D341Med (cell line): ENCODE data around the gene NSMCE1.
A peak's percentile ranks its signal among the peaks of the same experiment; 100 is the strongest.
"Not testable (repeated sequence)": the region's sequence is repeated elsewhere in the genome, so short reads cannot be mapped to it uniquely, and the experiment has no call there.

Experiments
- DNase-seq: peaks from one replicate; pipeline ENCODE4 v3.0.0; 2012; ENCODE audit warnings: low spot score

Gene NSMCE1

DNA sequence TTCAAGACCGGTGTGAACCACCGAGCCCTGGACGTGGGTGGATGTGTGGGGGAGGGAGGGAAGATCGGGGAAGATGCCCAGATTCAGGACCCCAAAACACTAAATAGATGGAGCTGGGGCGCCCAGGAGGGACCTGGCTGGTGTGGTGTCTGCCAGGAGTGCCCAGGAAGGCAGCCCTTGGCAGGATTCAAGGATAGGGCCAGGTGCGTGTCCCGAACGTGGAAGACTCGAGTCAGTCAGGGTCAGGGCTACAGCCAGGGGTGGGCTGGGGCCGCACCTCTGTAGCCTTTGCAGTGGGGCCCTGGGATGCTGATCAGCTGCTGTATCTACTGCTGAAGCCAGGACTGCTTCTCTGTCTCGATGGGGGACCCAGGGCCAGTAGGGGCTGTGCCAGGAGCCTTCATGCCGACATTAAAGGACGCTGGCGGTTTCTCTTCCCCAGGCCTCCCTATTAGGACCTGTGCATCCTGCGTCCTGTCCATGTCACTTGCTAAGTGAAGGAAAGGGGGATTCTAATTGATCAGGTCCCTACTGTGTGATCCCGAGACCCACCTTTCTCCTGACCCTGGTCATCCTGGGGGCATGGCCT lies 52.2 kb downstream of the NSMCE1 start:
- no peak for DNase-seq

DNA sequence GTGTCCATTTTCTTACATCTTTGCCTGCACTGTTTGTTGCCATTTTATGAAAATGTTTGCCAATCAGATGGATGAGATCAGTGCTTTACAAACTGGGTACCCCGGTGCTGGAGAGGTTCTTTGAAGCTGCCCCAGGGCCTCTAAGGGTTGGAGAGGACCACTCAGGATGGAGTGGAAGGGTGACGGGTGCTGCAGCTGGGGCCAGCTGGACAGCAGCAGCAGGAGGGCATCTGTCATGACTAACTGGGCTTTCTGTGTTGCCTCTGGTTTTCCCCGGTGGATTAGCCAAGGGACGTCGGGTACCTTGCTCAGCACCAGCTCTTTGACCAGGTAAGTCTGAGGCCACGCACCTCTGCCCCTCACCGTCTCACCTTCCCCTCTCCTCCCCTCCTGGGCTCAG lies 52.9 kb downstream of the NSMCE1 start:
- DNase-seq, result no peak

DNA sequence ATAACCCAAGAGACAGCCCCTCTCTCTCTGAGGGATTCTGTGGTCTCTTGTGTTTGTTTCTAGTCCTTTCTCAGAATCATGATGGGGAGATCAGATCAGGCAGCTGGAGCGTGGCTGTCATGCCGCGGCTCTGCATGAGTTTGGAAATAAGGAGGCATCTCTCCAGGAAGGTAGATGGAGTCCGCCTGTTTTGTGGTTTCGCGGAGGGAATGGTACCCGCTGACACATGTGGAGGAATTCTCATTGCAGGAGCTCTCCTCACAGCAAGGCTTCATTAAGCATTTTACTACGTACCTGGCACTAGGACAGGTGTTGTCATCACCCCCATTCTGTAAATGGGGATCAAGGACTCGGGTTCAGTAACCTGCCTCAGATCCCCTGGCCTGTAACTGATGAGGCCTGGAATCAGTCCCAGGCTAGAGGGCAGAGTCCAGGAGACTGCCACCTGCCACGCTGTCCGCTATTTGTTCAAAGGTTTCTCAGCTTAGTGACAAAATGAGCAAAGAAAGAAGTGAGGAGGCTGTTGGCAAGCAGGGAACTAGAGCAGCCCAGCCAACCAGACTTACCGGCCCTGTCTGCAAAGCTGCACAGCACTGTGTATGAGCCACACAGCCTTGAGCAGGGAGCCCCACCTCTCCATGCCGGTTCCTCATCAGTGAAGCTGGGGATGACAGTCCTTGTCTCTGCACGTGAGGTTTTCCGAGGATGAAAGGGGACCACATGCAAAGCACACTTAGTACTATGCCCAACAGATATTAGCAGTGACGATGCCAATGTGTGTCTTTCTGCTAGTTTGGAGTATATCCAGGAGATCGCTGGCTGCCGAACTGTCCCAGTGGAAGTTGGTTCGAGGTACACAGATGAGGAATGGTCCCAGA lies 54.2 kb downstream of the NSMCE1 start:
- DNase-seq, result no peak

DNA sequence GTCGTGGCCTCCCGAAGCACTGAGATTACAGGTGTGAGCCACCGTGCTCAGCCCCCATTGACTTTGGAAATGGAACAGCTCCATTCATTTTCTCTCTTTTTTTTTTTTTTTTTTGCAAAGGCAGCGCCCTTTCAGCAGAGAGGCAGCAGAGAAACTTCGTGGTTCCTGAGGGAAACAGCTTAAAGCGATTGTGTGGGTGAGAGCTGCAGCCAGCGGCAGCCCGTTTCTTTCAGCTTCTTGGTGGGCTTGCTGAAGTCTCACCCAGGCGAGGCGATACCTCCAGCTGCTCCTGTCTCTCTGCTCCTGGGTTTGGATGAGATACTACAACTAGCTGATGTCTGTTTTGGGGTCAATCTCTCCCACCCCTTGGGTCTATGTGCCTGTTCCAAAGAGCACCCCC lies 57.5 kb downstream of the NSMCE1 start:
- DNase-seq, result no peak

DNA sequence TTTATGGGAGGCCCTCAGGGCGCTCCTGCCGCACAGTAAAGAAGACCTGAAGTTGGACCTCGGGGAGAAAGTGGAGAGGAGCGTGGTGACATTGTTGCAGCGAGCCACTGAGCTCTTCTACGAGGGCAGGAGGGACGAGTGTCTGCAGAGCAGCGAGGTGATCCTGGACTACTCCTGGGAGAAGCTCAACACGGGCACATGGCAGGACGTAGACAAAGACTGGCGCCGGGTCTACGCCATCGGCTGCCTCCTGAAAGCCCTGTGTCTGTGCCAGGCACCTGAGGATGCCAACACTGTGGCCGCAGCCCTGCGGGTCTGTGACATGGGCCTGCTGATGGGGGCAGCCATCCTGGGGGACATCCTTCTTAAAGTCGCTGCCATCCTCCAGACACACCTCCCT lies 58.4 kb downstream of the NSMCE1 start:
- no peak for DNase-seq

DNA sequence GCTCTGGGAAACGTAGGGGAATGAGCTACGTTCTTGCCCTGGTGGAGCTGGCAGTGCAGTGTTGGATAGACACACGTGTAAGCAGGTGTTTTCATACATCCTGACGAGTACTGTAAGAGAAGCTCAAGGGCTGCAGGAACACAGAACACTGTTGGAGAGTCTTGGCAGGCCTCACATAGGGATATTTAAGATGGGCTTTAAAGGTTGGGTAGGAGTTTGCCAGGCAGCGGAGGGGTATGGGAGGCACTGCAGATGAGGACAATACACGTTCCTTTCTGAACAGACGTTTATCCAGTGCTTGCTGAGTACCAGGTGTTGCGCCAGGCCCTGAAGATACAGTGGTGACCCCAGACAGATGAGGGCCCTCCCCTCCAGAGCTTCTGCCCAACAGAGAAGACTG lies 59.0 kb downstream of the NSMCE1 start:
- no peak for DNase-seq

DNA sequence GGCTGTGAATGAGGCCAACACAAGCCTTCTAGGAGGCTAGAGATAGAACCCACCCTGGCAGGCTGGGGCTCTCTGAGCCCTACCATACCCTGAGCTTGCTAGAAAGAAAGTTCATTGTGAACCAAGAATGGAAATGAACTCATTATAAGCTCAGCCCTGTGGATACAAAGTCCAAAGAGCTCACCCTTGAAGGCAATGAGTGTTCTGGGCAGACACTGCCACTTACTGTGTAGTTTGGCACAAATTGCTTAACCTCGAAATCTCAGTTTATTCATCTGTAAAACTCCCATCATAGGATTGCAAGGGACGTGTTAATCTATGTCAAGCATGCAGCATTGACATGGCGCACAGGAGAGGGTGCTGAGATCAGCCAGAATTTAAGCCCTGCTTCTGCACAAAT lies 59.8 kb downstream of the NSMCE1 start:
- no peak for DNase-seq

DNA sequence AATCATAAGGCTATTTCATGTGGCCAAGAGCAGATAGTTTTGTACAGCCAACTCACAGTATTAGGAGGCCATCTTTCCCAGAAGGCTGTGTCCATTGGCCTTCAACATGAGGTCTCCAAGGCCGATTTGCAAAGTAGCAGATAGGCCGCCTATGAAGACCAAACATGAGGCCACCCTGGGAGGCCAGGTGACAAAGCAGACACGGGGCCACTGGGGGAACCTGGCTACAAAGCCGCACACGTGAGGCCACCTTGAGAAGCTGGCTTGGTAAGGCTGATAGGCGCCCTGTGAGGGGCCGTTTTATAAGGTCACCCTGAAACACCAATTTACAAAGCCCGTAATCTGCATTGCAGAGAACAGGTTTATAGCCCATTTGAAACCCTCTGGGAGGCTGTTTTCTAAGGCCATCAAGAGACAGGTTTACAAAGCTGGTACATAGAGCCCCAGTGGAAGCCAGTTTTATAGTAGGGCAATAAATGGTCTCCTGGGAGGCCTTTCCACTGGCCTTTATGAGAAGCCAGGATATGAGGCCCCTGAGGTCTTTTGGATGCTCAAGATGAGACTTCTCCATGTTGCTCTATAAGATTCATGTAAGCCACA lies 60.4 kb downstream of the NSMCE1 start:
- DNase-seq, result no peak

DNA sequence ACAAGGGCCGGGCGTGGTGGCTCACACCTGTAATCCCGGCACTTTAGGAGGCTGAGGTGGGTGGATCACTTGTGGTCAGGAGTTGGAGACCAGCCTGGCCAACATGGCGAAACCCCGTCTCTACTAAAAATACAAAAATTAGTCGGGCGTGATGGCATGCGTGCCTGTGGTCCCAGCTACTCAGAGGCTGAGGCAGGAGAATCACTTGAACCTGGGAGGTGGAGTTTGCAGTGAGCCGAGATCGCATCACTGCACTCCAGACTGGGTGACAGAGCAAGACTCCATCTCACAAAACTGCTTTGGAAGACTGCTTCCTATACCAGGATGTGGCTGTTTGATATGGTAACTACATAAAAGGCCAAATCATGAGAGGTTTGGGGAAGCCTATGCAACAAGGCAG lies 61.5 kb downstream of the NSMCE1 start:
- DNase-seq, result not testable (repeated sequence)

DNA sequence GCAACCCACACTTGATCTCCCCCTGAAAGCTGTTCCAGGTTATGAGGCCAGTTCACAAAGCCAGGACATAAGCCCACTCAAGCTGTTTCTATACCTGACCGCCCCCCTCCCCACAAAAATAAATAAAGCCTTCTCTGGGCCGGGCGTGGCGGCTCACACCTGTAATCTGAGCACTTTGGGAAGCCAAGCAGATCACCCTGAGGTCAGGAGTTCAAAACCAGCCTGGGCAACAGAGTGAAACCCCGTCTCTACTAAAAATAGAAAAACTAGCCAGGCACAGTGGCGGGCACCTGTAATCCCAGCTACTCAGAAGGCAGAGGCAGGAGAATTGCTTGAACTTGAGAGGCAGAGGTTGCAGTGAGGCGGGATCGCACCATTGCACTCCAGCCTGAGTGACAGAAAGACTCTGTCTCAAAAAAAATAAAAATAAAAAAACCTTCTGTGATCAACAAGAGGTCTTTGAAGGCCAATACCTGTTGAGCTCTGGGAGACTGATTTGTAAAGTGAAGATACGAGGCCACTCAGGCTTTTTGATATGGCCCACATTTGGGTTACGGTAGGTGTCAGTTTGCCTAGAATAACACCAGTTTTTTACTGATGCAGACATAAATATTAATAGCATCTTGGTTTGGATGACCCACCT lies 63.0 kb downstream of the NSMCE1 start:
- DNase-seq, result no peak

DNA sequence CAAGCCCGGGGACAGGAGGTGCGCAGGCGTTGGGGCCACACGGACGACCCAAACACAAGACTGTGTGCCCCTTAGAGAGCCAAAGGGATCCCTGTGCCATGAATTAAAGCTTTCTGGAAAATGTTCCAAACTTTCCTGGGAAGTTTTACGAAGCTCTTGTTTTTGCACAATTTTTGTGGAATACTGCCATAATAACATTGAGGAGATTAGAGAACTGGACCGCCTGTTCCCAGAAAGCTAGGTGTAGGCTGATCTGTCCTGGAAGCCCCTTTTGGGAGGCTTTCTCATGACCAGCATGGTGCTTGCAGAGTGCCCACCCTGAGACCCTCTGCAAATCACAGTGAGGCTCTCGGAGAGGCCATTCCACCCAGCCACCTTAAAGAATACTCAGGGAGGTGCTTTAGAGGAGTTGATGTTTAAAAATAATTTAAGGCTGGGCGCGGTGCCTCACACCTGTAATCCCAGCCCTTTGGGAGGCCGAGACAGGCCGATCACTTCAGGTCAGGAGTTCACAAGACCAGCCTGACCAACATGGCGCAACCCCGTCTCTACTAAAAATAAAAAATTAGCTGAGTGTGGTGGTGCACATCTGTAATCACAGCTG lies 64.2 kb downstream of the NSMCE1 start:
- no peak for DNase-seq

DNA sequence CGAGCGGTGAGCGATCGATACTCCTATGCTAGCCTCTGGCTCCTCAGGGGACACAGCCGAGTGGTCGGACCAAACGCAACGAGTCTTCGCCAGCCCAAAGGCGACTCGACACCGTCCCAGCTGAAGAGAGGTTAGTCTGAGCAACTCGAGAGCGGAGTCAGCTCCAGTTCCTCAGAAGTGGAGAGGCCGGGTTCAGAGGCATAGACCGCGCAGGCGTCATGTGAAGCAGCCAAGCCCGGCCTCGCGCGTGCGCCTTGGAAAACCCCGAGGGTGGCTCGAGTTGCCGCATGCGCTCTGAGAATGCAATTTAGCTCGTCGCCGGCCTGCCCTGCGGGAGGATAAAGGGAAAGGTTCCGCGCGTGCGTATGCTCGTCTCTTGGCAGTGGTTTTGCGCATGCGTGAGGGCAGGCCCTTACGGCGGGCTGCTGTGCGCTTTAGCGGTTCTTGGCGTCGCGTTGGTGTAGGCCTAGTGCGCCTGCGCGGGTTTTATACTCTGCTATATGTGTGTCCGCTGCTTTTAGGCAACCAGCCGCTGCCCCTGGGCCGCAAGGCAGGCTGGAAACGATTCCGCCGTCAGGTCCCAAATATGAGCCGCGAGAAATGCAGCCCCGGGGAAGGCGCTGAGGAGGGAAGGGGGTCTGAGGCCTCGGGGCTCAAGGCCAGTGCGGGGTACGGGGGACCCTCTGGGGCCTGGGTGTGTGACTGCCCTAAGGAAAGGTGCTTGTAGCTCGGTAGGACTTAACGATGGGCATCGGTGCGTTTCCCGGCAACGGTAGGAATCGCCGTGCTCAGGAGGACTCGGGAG lies 64.9 kb downstream of the NSMCE1 start, which contains the start of gene KDM8:
Gene KDM8, plus strand, starts transcription at position 20 of the 805 bp plus-strand sequence. CDS start 6,598 bp downstream, outside the sequence.
- DNase-seq, result peak; percentile 98

DNA sequence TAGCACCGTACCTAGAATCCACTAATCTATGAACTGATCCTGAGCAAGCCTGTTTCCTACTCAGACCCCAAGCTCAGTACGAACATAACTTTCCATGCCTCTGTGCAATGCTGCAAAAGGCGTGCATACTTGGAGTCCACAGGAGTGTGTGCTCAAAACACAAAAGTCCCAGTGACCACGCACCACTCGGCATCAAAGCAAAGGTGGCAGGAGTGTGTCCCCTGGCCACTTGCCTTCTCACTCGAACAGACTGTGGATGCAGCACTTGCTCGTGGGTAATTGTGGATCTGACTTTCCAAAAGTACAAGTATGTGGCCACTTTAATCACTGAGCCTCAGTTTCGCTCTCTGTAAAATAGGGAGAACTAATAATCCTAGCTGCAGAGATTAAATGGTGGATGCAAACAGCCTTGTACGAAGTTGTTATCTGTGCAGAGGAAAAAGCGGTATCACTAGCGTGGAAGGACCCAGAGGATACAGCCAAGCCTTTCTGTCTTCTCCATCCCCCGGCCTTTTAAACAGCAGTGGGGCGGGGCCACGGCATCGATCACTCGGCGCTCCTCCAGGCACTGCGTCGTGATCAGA lies 65.6 kb downstream of the NSMCE1 start:
- DNase-seq, result peak; percentile 85

DNA sequence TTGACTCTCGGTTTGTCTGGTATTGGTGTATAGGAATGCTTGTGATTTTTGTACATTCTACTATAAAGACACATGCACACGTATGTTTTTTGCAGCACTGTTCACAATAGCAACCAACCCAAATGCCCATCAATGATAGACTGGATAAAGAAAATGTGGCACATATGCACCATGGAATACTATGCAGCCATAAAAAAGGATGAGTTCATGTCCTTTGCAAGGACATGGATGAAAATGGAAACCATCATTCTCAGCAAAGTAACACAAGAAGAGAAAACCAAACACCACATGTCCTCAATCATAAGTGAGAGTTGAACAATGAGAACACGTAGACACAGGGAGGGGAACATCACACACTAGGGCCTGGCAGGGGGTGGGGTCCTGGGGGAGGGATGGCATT lies 67.7 kb downstream of the NSMCE1 start:
- DNase-seq, result not testable (repeated sequence)

DNA sequence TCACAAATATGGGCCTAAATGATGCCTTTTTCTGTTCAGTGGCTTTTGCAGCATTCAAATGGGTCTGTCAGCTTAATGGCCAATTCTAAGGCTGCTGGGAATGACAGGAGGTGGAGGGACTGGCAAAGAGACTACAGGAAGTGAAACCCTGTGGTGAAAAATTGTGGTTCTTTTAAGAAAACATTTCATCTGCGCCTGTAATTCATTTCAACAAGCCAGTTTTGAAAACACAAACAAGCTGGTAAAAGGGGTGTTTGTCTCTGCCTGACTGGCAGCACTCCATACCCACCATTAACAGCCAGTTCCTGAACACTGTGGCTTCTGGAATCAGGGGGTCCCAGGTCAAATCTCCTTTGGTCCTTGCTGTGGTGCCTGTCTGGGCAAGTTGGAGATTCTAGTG lies 68.8 kb downstream of the NSMCE1 start:
- DNase-seq, result no peak

DNA sequence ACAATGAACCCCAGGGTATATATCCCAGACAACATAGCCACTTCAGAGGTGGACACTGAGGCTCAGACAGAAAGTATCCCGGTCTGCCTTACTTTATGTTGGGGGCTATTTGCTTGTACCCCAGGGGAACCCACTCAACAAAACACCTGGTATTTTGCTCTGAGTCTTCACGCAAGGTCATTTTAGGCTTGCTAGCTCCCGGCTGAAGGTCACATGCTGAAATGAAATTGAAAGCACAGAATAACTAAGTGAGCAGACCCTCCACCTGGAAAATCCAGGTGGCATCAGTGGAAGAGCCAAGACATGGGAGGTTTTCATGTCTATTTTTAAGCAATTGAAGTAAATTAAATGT lies 69.4 kb downstream of the NSMCE1 start:
- no peak for DNase-seq

DNA sequence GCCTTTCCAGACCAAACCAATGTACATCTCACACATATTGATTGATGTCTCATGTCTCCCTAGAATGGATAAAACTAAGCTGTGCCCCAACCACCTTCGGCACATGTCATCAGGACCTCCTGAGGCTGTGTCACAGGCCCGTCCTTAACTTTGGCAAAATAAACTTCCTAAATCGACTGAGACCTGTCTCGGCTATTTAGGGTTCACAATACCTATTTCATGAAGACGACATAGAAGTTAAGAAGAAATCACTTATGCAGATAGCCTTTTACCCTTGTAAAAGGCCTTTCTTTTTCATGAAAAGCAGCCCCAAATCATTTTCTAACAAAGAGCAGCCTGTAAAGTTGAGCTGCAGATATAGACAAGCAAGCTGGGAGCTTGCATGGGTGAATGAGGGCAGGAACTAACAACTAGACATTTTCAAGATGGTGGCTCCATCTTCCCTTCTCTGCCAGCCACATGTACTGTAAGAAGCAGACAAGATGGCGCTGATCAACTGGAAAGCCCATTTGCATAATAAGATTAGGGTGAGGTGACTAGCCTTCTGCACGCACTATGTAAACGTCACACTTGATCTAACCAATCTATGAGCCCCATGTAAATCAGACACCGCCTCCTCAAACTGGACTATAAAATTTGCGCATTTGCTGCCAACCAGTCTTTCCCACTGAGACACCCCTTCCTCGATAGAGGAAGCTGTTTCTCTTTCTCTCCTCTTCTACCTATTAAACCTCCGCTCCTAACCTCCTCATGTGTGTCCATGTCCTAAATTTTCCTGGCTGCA lies 69.9 kb downstream of the NSMCE1 start:
- DNase-seq, result no peak

DNA sequence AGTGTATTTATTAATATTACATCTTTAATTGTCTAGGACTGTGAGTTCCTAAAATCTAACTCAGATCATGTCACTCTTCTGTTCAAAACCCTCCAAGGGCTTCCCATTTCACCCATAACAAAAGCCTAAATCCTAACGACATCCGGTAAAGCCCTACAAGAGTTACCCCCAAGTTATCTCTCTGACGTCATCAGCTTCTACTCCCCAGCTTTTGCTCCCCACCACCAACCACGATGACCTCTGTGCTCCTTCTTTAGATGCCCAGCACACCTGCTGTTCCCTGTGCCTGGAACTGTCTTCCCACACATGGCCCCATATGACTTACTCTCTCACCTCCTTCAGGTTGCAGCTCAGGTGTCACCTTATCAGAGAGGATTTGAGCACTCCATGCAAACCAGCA lies 71.6 kb downstream of the NSMCE1 start:
- no peak for DNase-seq

DNA sequence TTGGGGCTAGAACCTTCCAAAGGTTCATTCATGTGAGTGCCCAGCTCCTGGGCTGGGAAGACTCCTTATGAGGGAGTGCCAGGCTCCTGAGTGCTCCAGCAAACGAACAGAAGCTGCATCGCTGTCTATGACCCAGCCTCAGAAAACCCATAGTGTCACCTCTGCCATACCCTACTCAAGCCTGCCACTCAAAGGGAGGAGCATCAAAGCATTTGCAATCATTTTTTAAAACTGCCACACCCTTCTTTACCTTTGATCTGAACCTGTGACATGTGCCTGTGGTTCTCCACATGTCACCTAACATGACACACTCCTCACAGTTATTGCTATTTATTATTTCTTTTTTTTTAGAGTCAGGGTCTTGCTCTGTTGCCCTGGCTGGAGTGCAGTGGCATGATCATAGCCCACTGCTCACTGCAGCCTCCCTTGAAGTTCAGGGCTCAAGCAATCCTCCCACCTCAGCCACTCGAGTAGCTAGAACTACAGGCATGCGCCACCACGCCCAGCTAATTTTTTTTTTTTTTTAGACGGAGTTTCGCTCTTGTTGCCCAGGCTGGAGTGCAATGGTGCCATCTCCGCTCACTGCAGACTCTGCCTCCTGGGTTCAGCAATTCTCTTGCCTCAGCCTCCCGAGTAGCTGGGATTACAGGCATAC lies 72.5 kb downstream of the NSMCE1 start:
- DNase-seq, result no peak
